Occipital lobe (tissue), 2 donors: ENCODE data around the gene RYR2. TPM values are rescaled to one million over a fixed set of nuclear protein-coding genes. Genes with fewer than 3 reads are reported as not detected.
"Not testable (repeated sequence)": the region's sequence is repeated elsewhere in the genome, so short reads cannot be mapped to it uniquely, and the experiment has no call there.

Source experiments
- DNase-seq: peaks from one replicate; lab custom pipeline; 2025; lab: John Stamatoyannopoulos, UW
- total RNA-seq: library from RNA; depleted of rRNA; stranded (reverse); fragments of >200 nt; gene quantifications from one replicate; pipeline ENCODE4 v1.2.3, GENCODE V29; 2014

RYR2 gene
- total RNA-seq, 1 donor from 2014 or later: 40.7 TPM

- no peak for DNase-seq
These were observed 99.5 kb downstream of the RYR2 start for GRCh38 chr1:237141502-237141901.

GRCh38 chr1:237145379-237146135, 103.6 kb downstream of the RYR2 start:
- no peak for DNase-seq

GRCh38 chr1:237146241-237146640, 104.3 kb downstream of the RYR2 start:
- peak; percentile 17 for DNase-seq

GRCh38 chr1:237149857-237150256, 107.9 kb downstream of the RYR2 start:
- DNase-seq: no peak

GRCh38 chr1:237151979-237152378, 110.0 kb downstream of the RYR2 start:
- not testable (repeated sequence) for DNase-seq

- DNase-seq: no peak
These were observed 110.7 kb downstream of the RYR2 start for GRCh38 chr1:237152506-237153335.

GRCh38 chr1:237154157-237154556, 112.2 kb downstream of the RYR2 start:
- no peak for DNase-seq

- no peak for DNase-seq
These were observed 122.7 kb downstream of the RYR2 start for GRCh38 chr1:237164406-237165352.

- DNase-seq: no peak
These were observed 124.1 kb downstream of the RYR2 start for GRCh38 chr1:237166086-237166485.

- DNase-seq: no peak
These were observed 124.7 kb downstream of the RYR2 start for GRCh38 chr1:237166593-237167101.

- DNase-seq: no peak
These were observed 128.2 kb downstream of the RYR2 start for GRCh38 chr1:237170149-237170548.

- DNase-seq: no peak
These were observed 129.6 kb downstream of the RYR2 start for GRCh38 chr1:237171454-237172117.

- no peak for DNase-seq
These were observed 130.1 kb downstream of the RYR2 start for GRCh38 chr1:237172118-237172485.

GRCh38 chr1:237179503-237179902, 137.5 kb downstream of the RYR2 start:
- DNase-seq: no peak

- no peak for DNase-seq
These were observed 138.3 kb downstream of the RYR2 start for GRCh38 chr1:237180256-237180655.

GRCh38 chr1:237181743-237182317, 139.8 kb downstream of the RYR2 start:
- DNase-seq: no peak

GRCh38 chr1:237183963-237184540, 142.1 kb downstream of the RYR2 start:
- no peak for DNase-seq

GRCh38 chr1:237186675-237187074, 144.7 kb downstream of the RYR2 start:
- no peak for DNase-seq

- no peak for DNase-seq
These were observed 145.9 kb downstream of the RYR2 start for GRCh38 chr1:237187842-237188241.

GRCh38 chr1:237191403-237191802, 149.4 kb downstream of the RYR2 start:
- DNase-seq: no peak
